ENCODE results near the gene FARP1.

The FARP1 gene

DNA sequence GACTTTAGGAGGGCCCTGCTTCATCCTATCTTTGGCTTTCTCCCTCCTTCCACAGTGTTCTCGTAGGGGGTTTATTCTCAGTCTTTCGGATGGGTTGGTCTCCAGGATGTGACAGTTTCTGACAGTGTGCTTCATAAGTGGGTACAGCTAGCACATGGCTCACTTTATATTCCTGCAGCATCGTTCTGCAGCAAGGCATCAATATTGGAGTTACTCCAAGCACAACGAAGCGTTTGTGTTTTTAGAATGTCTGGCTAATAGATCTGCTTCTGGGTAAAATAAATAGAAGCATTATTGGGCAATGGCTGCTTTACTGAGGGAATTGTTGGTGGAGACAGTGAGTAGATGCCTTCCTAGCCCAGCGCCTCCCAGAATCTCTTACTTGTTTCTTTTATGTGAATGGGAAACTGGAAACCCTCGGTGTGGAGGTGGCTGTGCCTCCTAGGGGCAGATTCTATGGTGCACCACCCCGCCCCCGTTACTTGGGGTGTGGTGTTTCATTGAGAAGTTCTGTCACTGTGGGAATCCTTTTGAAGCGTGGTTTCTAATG, 2.0 kb downstream of the FARP1 start:
- ATAC-seq (ENCODE audit: low read depth) (peak; percentile 22; the same call in 1 of the 3 replicates), DNase-seq (ENCODE audit: low spot score) (no peak)
- Histone ChIP-seq H3K4me1 (ENCODE audit: insufficient read depth, poor library complexity, severe bottlenecking) (peaks cover 9% of the 10 kb centered on the region), H3K9me3 (ENCODE audit: severe bottlenecking) (no peaks in the 10 kb centered on the region), H3K4me3 (ENCODE audit: severe bottlenecking) (peak overlapping the region; percentile 80), H3K36me3 (ENCODE audit: low read depth) (no peaks in the 10 kb centered on the region), H3K27ac (ENCODE audit: poor library complexity, severe bottlenecking) (no peak overlapping the region), H3K27me3 (ENCODE audit: insufficient read depth, poor library complexity, severe bottlenecking) (no peaks in the 10 kb centered on the region)
- TF ChIP-seq, protein P1, sequence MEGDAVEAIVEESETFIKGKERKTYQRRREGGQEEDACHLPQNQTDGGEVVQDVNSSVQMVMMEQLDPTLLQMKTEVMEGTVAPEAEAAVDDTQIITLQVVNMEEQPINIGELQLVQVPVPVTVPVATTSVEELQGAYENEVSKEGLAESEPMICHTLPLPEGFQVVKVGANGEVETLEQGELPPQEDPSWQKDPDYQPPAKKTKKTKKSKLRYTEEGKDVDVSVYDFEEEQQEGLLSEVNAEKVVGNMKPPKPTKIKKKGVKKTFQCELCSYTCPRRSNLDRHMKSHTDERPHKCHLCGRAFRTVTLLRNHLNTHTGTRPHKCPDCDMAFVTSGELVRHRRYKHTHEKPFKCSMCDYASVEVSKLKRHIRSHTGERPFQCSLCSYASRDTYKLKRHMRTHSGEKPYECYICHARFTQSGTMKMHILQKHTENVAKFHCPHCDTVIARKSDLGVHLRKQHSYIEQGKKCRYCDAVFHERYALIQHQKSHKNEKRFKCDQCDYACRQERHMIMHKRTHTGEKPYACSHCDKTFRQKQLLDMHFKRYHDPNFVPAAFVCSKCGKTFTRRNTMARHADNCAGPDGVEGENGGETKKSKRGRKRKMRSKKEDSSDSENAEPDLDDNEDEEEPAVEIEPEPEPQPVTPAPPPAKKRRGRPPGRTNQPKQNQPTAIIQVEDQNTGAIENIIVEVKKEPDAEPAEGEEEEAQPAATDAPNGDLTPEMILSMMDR (IDR thresholded peaks at IDR 0.05; ENCODE audit: poor library complexity, severe bottlenecking), result peak; percentile 10

DNA sequence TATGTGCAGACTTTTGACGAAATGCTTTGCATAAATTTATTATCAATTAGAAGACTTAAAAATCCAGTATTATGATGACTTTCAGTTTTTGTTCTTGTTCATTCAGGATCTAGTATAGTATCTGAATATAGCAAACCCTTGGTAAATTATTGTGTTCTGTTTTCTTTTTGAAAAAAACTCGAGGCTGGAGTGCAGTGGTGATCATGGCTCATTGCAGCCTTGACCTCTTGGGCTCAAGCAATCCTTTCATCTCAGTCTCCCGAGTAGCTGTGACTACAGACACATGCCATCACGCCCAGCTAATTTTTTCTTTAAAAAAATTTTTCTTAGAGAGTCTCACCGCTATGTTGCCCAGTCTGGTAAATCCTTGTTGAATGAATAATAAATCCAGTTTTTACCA, 4.6 kb downstream of the FARP1 start:
- TF ChIP-seq, protein P1 (IDR thresholded peaks at IDR 0.05; ENCODE audit: poor library complexity, severe bottlenecking), result no peak

DNA sequence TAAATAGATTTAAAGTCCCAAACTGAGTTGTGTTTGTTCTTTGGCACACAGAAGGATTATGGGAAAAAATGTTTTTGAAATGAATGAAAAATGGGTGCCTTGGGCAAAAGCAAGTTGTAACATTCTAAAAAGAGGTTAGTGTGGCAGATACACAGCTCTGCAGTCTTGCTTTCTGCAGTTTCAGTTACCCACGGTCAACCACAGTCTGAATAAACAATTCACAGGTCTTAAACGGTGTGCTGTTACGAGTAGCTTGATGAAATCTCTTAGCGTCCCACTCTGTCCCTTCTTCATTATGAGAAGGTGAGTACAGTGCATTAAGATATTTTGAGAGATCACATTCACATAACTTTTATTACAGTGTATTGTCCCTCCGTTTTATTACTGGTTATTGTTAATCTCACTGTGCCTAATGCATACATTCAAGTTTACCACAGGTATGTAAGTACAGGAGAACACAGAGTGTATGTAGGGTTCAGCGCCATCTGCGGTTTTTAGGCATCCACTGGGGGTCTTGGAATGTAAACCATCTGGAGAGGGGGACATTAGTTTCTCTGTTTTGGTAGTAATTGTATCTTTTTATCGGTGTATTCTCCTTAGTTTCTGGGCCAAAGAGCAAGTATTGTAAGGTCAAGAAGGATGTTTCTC, 8.1 kb downstream of the FARP1 start:
- no peak for ATAC-seq (ENCODE audit: low read depth)
- no peak overlapping the region for H3K27ac ChIP-seq (ENCODE audit: poor library complexity, severe bottlenecking)

More for the DNA sequence above, 4.6 kb downstream of the FARP1 start:
- H3K9me3 ChIP-seq (ENCODE audit: severe bottlenecking), result no peaks in the 10 kb centered on the region
- no peak for DNase-seq (ENCODE audit: low spot score)
- no peak for ATAC-seq (ENCODE audit: low read depth)
- no peak overlapping the region for H3K27ac ChIP-seq (ENCODE audit: poor library complexity, severe bottlenecking)
- H3K4me1 ChIP-seq (ENCODE audit: insufficient read depth, poor library complexity, severe bottlenecking), result peaks cover 9% of the 10 kb centered on the region
- no peak overlapping the region for H3K4me3 ChIP-seq (ENCODE audit: severe bottlenecking)
- H3K27me3 ChIP-seq (ENCODE audit: insufficient read depth, poor library complexity, severe bottlenecking), result no peaks in the 10 kb centered on the region
- no peaks in the 10 kb centered on the region for H3K36me3 ChIP-seq (ENCODE audit: low read depth)

DNA sequence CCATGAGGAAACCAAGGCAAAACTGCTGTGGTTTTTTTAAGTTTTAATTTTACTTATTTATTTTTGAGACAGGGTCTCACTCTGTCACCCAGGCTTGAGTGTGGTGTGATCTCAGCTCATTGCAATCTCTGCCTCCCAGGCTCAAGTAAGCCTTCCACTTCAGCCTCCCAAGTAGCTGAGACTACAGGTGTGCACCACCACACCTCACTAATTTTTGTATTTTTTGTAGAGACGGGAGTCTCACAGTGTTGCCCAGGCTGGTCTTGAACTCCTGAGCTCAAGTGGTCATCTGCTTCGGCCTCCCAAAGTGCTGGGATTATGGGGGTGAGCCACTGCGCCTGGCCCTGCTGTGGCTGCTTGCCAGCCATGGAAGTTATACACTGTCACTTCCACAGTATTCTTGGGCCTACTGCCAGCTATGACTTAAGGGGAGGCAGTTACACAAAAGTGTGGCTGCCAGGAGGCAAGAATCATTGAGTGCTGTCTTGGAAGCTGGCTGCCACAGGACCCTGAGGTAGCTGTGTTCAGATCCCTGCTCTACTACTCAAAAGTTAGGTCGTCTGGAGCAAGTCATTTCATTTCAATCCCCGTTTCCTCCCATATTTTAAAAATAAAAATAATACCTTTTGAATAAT, 12.7 kb downstream of the FARP1 start:
- DNase-seq (ENCODE audit: low spot score) (no peak), ATAC-seq (ENCODE audit: low read depth) (no peak)
- Histone ChIP-seq H3K27ac (ENCODE audit: poor library complexity, severe bottlenecking) (no peak overlapping the region), H3K36me3 (ENCODE audit: low read depth) (no peaks in the 10 kb centered on the region), H3K4me3 (ENCODE audit: severe bottlenecking) (no peak overlapping the region), H3K27me3 (ENCODE audit: insufficient read depth, poor library complexity, severe bottlenecking) (no peaks in the 10 kb centered on the region), H3K4me1 (ENCODE audit: insufficient read depth, poor library complexity, severe bottlenecking) (no peaks in the 10 kb centered on the region), H3K9me3 (ENCODE audit: severe bottlenecking) (no peaks in the 10 kb centered on the region)
- TF ChIP-seq, protein P1 (IDR thresholded peaks at IDR 0.05; ENCODE audit: poor library complexity, severe bottlenecking), result no peak

More for the DNA sequence above, 8.1 kb downstream of the FARP1 start:
- no peak for DNase-seq (ENCODE audit: low spot score)
- Histone ChIP-seq H3K9me3 (ENCODE audit: severe bottlenecking) (no peaks in the 10 kb centered on the region), H3K4me1 (ENCODE audit: insufficient read depth, poor library complexity, severe bottlenecking) (no peaks in the 10 kb centered on the region), H3K27me3 (ENCODE audit: insufficient read depth, poor library complexity, severe bottlenecking) (no peaks in the 10 kb centered on the region), H3K4me3 (ENCODE audit: severe bottlenecking) (no peak overlapping the region), H3K36me3 (ENCODE audit: low read depth) (no peaks in the 10 kb centered on the region)
- TF ChIP-seq, protein P1 (IDR thresholded peaks at IDR 0.05; ENCODE audit: poor library complexity, severe bottlenecking), result no peak

DNA sequence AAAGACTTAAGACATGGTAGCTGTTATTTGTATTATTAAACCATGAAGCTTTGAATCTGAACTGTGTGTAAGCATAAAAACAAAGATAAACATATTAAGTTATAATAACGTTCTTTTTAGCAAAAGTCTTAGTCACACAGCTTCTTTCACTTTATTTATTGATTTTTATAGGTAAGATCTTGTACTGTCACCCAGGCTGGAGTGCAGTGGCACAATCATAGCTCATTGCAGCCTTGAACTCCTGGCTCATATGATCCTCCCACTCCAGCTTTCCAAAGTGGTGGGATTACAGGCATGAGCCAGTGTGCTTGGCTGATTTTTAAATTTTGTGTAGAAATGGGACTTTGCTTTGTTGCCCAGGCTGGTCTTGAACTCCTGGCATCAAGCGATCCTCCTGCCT, 13.4 kb downstream of the FARP1 start:
- Histone ChIP-seq H3K4me1 (ENCODE audit: insufficient read depth, poor library complexity, severe bottlenecking) (no peaks in the 10 kb centered on the region), H3K9me3 (ENCODE audit: severe bottlenecking) (no peaks in the 10 kb centered on the region), H3K36me3 (ENCODE audit: low read depth) (no peaks in the 10 kb centered on the region), H3K4me3 (ENCODE audit: severe bottlenecking) (no peak overlapping the region), H3K27ac (ENCODE audit: poor library complexity, severe bottlenecking) (no peak overlapping the region), H3K27me3 (ENCODE audit: insufficient read depth, poor library complexity, severe bottlenecking) (no peaks in the 10 kb centered on the region)
- ATAC-seq (ENCODE audit: low read depth) (no peak), DNase-seq (ENCODE audit: low spot score) (no peak)
- TF ChIP-seq, protein P1 (IDR thresholded peaks at IDR 0.05; ENCODE audit: poor library complexity, severe bottlenecking), result no peak

All from RWPE2 (cell line).